ENCODE results near the gene TNFRSF6B. TPM values are rescaled to one million over a fixed set of nuclear protein-coding genes. Genes with fewer than 3 reads are reported as not detected.

TNFRSF6B gene
- total RNA-seq, 1 donor from 2014 or later: not detected

DNA sequence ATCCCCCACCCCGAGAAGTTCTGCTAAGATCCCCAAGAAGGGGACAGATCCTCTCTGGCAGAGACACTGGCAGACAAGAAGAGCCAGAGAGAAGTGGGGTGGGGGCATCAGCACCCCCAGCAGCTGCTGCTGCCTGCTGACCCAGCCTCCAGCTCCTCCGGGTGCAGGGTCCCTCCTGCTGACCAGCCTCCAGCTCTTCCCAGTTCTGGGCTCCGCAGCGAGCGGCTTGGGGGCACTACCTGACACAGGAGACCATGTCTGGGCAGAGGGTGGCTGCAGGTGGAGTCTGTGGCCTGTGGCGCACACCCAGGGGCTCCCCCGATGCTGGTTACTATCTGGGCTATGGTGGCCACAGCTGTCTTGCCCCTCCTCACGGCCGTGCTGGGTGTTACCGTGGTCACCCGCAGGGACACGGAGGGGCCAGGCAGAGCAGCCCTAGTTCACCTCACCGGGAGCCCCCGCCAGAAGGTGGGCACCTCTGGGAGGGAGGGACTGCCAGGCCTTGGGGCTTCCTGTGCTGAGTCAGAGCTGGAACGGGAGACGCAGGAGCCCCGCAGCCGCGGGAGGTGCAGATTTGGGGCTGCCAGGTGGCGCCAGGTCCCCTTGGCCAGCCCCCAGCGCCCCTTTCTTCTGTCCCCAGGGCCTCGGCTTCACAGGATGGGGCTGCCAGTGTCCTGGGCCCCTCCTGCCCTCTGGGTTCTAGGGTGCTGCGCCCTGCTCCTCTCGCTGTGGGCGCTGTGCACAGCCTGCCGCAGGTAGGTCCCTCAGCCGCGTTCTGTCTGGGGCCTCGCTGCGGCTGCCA, 40.6 kb downstream of the TNFRSF6B start:
- peaks cover 9% of the 10 kb centered on the region for H3K27me3 Mint-ChIP-seq (ENCODE audit: low read depth)
- H3K4me1 Mint-ChIP-seq: no peaks in the 10 kb centered on the region
- peaks cover 8% of the 10 kb centered on the region for H3K36me3 Mint-ChIP-seq (ENCODE audit: low read depth)
- DNase-seq (ENCODE audit: low read depth, low spot score): no peak
- TF ChIP-seq, protein P1, sequence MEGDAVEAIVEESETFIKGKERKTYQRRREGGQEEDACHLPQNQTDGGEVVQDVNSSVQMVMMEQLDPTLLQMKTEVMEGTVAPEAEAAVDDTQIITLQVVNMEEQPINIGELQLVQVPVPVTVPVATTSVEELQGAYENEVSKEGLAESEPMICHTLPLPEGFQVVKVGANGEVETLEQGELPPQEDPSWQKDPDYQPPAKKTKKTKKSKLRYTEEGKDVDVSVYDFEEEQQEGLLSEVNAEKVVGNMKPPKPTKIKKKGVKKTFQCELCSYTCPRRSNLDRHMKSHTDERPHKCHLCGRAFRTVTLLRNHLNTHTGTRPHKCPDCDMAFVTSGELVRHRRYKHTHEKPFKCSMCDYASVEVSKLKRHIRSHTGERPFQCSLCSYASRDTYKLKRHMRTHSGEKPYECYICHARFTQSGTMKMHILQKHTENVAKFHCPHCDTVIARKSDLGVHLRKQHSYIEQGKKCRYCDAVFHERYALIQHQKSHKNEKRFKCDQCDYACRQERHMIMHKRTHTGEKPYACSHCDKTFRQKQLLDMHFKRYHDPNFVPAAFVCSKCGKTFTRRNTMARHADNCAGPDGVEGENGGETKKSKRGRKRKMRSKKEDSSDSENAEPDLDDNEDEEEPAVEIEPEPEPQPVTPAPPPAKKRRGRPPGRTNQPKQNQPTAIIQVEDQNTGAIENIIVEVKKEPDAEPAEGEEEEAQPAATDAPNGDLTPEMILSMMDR (conservative IDR thresholded peaks at IDR 0.05): no peak
- no peak overlapping the region for H3K27ac Mint-ChIP-seq (ENCODE audit: unreplicated experiment)
- H3K9me3 Mint-ChIP-seq: no peaks in the 10 kb centered on the region
- peak overlapping the region; percentile 62 for H3K4me3 Mint-ChIP-seq

GRCh38 chr20:63737695-63737944, 41.2 kb downstream of the TNFRSF6B start:
- Mint-ChIP-seq H3K27ac (ENCODE audit: unreplicated experiment) (no peak overlapping the region), H3K4me1 (no peaks in the 10 kb centered on the region), H3K36me3 (ENCODE audit: low read depth) (peaks cover 8% of the 10 kb centered on the region), H3K9me3 (no peaks in the 10 kb centered on the region), H3K4me3 (no peak overlapping the region), H3K27me3 (ENCODE audit: low read depth) (peaks cover 9% of the 10 kb centered on the region)
- no peak for DNase-seq (ENCODE audit: low read depth, low spot score)
- TF ChIP-seq, protein P1 (conservative IDR thresholded peaks at IDR 0.05): no peak

DNA sequence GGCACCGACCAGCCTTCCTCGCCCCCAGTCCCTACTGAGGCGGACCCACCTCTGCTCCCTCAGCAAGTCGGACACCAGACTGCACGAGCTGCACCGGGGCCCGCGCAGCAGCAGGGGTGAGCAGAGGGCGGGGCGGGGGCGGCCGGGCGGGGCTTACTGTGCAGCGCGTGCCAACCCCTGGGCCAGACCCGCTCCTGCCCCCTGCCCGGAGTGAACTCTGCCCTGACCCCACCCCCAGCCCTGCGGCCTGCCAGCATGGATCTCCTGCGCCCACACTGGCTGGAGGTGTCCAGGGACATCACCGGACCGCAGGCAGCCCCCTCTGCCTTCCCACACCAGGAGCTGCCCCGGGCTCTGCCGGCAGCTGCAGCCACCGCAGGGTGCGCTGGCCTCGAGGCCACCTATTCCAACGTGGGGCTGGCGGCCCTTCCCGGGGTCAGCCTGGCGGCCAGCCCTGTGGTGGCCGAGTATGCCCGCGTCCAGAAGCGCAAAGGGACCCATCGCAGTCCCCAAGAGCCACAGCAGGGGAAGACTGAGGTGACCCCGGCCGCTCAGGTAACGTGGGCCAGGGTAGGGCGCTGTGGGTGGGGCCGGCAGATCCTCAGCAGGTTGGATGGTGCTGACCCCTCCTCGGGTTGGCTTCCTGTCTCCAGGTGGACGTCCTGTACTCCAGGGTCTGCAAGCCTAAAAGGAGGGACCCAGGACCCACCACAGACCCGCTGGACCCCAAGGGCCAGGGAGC, 41.7 kb downstream of the TNFRSF6B start:
- TF ChIP-seq, protein P1 (conservative IDR thresholded peaks at IDR 0.05): no peak
- peaks cover 9% of the 10 kb centered on the region for H3K27me3 Mint-ChIP-seq (ENCODE audit: low read depth)
- H3K4me1 Mint-ChIP-seq: no peaks in the 10 kb centered on the region
- H3K9me3 Mint-ChIP-seq: no peaks in the 10 kb centered on the region
- no peak for DNase-seq (ENCODE audit: low read depth, low spot score)
- H3K4me3 Mint-ChIP-seq: no peak overlapping the region
- peaks cover 8% of the 10 kb centered on the region for H3K36me3 Mint-ChIP-seq (ENCODE audit: low read depth)
- no peak overlapping the region for H3K27ac Mint-ChIP-seq (ENCODE audit: unreplicated experiment)

DNA sequence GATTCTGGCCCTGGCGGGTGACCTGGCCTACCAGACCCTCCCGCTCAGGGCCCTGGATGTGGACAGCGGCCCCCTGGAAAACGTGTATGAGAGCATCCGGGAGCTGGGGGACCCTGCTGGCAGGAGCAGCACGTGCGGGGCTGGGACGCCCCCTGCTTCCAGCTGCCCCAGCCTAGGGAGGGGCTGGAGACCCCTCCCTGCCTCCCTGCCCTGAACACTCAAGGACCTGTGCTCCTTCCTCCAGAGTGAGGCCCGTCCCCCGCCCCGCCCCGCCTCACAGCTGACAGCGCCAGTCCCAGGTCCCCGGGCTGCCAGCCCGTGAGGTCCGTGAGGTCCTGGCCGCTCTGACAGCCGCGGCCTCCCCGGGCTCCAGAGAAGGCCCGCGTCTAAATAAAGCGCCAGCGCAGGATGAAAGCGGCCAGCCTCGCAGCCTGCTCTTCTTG, 42.3 kb downstream of the TNFRSF6B start:
- Mint-ChIP-seq H3K4me1 (no peaks in the 10 kb centered on the region), H3K9me3 (no peaks in the 10 kb centered on the region), H3K27ac (ENCODE audit: unreplicated experiment) (no peak overlapping the region), H3K36me3 (ENCODE audit: low read depth) (peaks cover 8% of the 10 kb centered on the region), H3K27me3 (ENCODE audit: low read depth) (peaks cover 9% of the 10 kb centered on the region), H3K4me3 (no peak overlapping the region)
- TF ChIP-seq, protein P1 (conservative IDR thresholded peaks at IDR 0.05): no peak
- peak; percentile 45 for DNase-seq (ENCODE audit: low read depth, low spot score)

- H3K4me3 Mint-ChIP-seq: peak within 1 kb of the TSS; percentile 38
- H3K9me3 Mint-ChIP-seq: no peaks in the 10 kb centered on the region
- TF ChIP-seq, protein P1 (conservative IDR thresholded peaks at IDR 0.05): no peak
- no peaks in the 10 kb centered on the region for H3K4me1 Mint-ChIP-seq
- peak; percentile 59 for DNase-seq (ENCODE audit: low read depth, low spot score)
- no peak within 1 kb of the TSS for H3K27ac Mint-ChIP-seq (ENCODE audit: unreplicated experiment)
- peaks cover 4% of the 10 kb centered on the region for H3K36me3 Mint-ChIP-seq (ENCODE audit: low read depth)
- peaks cover 6% of the 10 kb centered on the region for H3K27me3 Mint-ChIP-seq (ENCODE audit: low read depth)
These were observed 42.9 kb downstream of the TNFRSF6B start, which contains the start of gene SLC2A4RG for GRCh38 chr20:63739130-63740069. TSS of gene SLC2A4RG (plus strand) at chr20:63739776. CDS start at chr20:63739913, 137 bp downstream.

Measured in neural crest cell (in vitro differentiated cells).